ENCODE data around the gene KLF11. TPM values are rescaled to one million over a fixed set of nuclear protein-coding genes. Genes with fewer than 3 reads are reported as not detected.

The KLF11 gene
- total and polyA plus RNA-seq, 2 donors (not counting 3 experiments of a cell fraction or from before 2014, with no cell fraction given) = 10.5 to 11.3 TPM

DNA sequence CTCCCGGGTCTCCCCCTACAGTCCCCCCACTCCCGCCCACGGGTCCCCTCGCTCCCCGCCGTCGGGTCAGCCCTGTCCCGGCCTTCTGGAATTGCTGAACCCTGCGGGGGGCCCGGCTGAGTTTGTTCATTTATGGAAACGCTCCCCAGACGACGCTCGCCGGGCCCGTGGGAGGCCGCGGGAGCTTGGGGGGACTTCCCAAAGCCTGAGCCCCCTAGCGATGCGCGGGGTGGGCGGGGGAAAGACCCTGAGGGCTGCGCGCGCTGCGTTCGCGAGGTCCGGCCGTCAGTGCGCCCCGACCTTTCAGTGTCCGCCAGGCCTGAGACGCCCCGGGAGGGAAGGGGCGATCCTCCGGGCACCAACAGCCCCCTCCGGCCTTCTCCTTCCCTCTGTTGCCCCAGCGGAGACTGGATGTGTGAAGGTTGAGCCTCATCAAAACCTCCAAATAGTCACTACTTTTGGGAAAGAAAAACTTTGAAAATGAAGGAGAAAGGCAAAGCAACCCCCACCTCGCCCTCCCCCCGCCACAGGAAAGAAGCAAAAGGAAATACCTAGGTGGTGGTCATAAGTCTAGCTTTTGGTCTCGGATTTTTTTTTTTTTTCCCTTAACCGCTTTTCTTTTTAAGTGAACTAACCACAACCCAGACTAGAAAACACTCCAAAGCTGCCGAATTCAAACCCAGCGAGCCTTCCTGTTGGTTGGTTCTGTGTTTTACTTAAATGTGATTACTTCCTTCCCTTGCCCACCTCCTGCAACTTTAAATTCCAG lies 37.4 kb downstream of the KLF11 start:
- H4K20me1 ChIP-seq (replicated peaks; ENCODE audit: control insufficient read depth, extremely low read depth, insufficient read depth, low read length) = no peaks in the 10 kb centered on the region
- peak overlapping the region; percentile 7 for H2AFZ ChIP-seq (ENCODE audit: low read depth, low read length)
- no peaks in the 10 kb centered on the region for H3K36me3 ChIP-seq (ENCODE audit: control insufficient read depth in 2 of 2, extremely low read depth in 1 of 2, insufficient read depth in 2 of 2, low read length in 2 of 2)
- peak; percentile 15 for FAIRE-seq
- H3K9ac ChIP-seq (replicated peaks; ENCODE audit: extremely low read depth, insufficient read depth, low read length) = no peak overlapping the region
- H3K27ac ChIP-seq (ENCODE audit: insufficient read depth, low read depth, low read length) = no peak overlapping the region
- dilution Hi-C loops (cut with MboI; ENCODE audit: extremely low pct_ligation_motif_present, low sequenced_read_pairs) (no loop called here), intact Hi-C loops (cut with micrococcal nuclease) (loop anchor here (1.0 kb wide), 1 partner anchor 17 kb away; no protein-coding TSS in a partner anchor)
- H3K4me2 ChIP-seq (ENCODE audit: insufficient read depth, low read length) = no peak overlapping the region
- no peak for TF ChIP-seq MYC (IDR thresholded peaks at IDR 0.05; ENCODE audit: low read depth, low read length)
- TF ChIP-seq, protein P1, sequence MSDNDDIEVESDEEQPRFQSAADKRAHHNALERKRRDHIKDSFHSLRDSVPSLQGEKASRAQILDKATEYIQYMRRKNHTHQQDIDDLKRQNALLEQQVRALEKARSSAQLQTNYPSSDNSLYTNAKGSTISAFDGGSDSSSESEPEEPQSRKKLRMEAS (IDR thresholded peaks at IDR 0.05; ENCODE audit: insufficient read depth, insufficient read length) = no peak
- no peak for TF ChIP-seq JUN (IDR thresholded peaks at IDR 0.05; ENCODE audit: borderline replicate concordance, insufficient read depth, insufficient read length, low read depth)
- TF ChIP-seq EZH2 (IDR thresholded peaks at IDR 0.05; ENCODE audit: borderline replicate concordance, low read depth, low read length, severe bottlenecking) = peak; percentile 94
- TF ChIP-seq, protein P2, sequence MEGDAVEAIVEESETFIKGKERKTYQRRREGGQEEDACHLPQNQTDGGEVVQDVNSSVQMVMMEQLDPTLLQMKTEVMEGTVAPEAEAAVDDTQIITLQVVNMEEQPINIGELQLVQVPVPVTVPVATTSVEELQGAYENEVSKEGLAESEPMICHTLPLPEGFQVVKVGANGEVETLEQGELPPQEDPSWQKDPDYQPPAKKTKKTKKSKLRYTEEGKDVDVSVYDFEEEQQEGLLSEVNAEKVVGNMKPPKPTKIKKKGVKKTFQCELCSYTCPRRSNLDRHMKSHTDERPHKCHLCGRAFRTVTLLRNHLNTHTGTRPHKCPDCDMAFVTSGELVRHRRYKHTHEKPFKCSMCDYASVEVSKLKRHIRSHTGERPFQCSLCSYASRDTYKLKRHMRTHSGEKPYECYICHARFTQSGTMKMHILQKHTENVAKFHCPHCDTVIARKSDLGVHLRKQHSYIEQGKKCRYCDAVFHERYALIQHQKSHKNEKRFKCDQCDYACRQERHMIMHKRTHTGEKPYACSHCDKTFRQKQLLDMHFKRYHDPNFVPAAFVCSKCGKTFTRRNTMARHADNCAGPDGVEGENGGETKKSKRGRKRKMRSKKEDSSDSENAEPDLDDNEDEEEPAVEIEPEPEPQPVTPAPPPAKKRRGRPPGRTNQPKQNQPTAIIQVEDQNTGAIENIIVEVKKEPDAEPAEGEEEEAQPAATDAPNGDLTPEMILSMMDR (IDR thresholded peaks at IDR 0.05; ENCODE audit: extremely low read depth in 1 of 2, insufficient read depth in 1 of 2, low read depth in 1 of 2, low read length in 2 of 2) = no peak
- no TSS peak for BruUV-seq (replicated peaks)
- no peaks in the 10 kb centered on the region for H3K9me3 ChIP-seq (replicated peaks; ENCODE audit: control insufficient read depth, insufficient read depth, low read length)
- no peaks in the 10 kb centered on the region for H3K79me2 ChIP-seq (ENCODE audit: control insufficient read depth, insufficient read depth, low read length)
- DNase-seq (ENCODE audit: low read depth, low spot score) = no peak
- no peak overlapping the region for H3K4me3 ChIP-seq (replicated peaks in 1 of 3; ENCODE audit: insufficient read depth in 1 of 3, low read depth in 1 of 3, low read length in 3 of 3)
- peaks cover 50 to 64% of the 10 kb centered on the region in 2 experiments for H3K27me3 ChIP-seq (ENCODE audit: control insufficient read depth in 2 of 2, insufficient read depth in 2 of 2, low read length in 2 of 2)
- POLR2A ChIA-PET = no interaction called here
- H3K4me1 ChIP-seq (ENCODE audit: control insufficient read depth, extremely low read depth, insufficient read depth, low read length) = no peaks in the 10 kb centered on the region
- no peaks in the 10 kb centered on the region for H3K9me1 ChIP-seq (replicated peaks; ENCODE audit: control insufficient read depth, extremely low read depth, insufficient read depth, low read length)
- CTCF ChIA-PET = interaction anchor here (3.1 to 20.2 kb wide), 3 partner anchors 9 to 355 kb away, joined by 24 to 485 read pairs (median 47); no protein-coding TSS in a partner anchor

Data from endothelial cell of umbilical vein (primary cell).